ENCODE measurements around the gene LCNL1. TPM values are rescaled to one million over a fixed set of nuclear protein-coding genes. Genes with fewer than 3 reads are reported as not detected.

The LCNL1 gene
- total RNA-seq, 1 donor from 2014 or later = not detected

DNA sequence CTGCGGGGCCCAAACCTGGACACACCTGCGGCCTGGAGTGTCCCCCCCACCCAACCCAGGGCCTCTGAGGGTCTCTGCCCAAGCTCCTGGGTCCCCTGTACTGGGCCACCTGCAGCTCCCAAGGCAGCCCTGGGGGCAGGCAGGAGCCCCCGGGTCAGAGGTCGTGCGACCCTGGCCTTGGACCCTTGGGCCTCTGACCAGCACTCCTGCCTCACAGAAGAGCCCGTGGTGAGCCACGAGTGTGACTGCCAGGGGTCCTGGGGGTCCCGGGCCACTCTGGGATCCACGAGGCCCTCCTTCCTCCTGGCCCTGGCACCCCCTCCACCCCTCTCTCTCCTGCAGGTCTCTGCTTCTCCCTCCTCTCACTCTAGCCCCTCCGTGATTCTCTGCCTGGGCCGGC, 10.5 kb upstream of the LCNL1 start:
- TF ChIP-seq, protein P1, sequence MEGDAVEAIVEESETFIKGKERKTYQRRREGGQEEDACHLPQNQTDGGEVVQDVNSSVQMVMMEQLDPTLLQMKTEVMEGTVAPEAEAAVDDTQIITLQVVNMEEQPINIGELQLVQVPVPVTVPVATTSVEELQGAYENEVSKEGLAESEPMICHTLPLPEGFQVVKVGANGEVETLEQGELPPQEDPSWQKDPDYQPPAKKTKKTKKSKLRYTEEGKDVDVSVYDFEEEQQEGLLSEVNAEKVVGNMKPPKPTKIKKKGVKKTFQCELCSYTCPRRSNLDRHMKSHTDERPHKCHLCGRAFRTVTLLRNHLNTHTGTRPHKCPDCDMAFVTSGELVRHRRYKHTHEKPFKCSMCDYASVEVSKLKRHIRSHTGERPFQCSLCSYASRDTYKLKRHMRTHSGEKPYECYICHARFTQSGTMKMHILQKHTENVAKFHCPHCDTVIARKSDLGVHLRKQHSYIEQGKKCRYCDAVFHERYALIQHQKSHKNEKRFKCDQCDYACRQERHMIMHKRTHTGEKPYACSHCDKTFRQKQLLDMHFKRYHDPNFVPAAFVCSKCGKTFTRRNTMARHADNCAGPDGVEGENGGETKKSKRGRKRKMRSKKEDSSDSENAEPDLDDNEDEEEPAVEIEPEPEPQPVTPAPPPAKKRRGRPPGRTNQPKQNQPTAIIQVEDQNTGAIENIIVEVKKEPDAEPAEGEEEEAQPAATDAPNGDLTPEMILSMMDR (IDR thresholded peaks at IDR 0.05; ENCODE audit: unreplicated experiment) = no peak
- no peak for DNase-seq (ENCODE audit: low spot score)
- Mint-ChIP-seq H3K9me3 (ENCODE audit: unreplicated experiment) (no peaks in the 10 kb centered on the region), H3K4me1 (ENCODE audit: unreplicated experiment) (no peaks in the 10 kb centered on the region), H3K36me3 (ENCODE audit: low read depth, unreplicated experiment) (no peaks in the 10 kb centered on the region), H3K27me3 (ENCODE audit: unreplicated experiment) (peaks cover 1% of the 10 kb centered on the region), H3K27ac (ENCODE audit: unreplicated experiment) (no peak overlapping the region), H3K4me3 (ENCODE audit: unreplicated experiment) (no peak overlapping the region)

DNA sequence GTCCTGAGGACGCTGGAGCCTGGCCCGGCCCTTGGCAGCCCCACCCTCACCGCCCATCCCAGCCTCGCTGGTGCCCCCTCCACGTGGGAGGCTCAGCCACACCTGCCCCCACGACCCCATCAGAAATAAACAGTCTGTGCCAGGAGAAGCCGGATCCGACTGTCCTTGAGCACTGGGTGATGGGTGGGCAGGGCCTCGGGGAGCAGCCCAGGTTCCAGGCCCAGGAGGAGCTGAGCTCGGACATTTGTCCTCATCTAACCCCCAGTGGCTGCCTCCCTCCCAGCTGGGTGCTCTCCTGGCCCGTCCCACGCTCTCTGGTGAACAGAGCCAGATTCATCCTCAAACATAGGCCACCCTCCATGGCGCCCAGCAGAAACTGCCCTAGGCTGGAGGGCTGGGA, 10.1 kb upstream of the LCNL1 start:
- Mint-ChIP-seq H3K36me3 (ENCODE audit: low read depth, unreplicated experiment) (no peaks in the 10 kb centered on the region), H3K27ac (ENCODE audit: unreplicated experiment) (no peak overlapping the region), H3K27me3 (ENCODE audit: unreplicated experiment) (peaks cover 1% of the 10 kb centered on the region), H3K4me1 (ENCODE audit: unreplicated experiment) (no peaks in the 10 kb centered on the region), H3K4me3 (ENCODE audit: unreplicated experiment) (no peak overlapping the region), H3K9me3 (ENCODE audit: unreplicated experiment) (no peaks in the 10 kb centered on the region)
- DNase-seq (ENCODE audit: low spot score) = no peak
- TF ChIP-seq, protein P1 (IDR thresholded peaks at IDR 0.05; ENCODE audit: unreplicated experiment) = no peak

DNA sequence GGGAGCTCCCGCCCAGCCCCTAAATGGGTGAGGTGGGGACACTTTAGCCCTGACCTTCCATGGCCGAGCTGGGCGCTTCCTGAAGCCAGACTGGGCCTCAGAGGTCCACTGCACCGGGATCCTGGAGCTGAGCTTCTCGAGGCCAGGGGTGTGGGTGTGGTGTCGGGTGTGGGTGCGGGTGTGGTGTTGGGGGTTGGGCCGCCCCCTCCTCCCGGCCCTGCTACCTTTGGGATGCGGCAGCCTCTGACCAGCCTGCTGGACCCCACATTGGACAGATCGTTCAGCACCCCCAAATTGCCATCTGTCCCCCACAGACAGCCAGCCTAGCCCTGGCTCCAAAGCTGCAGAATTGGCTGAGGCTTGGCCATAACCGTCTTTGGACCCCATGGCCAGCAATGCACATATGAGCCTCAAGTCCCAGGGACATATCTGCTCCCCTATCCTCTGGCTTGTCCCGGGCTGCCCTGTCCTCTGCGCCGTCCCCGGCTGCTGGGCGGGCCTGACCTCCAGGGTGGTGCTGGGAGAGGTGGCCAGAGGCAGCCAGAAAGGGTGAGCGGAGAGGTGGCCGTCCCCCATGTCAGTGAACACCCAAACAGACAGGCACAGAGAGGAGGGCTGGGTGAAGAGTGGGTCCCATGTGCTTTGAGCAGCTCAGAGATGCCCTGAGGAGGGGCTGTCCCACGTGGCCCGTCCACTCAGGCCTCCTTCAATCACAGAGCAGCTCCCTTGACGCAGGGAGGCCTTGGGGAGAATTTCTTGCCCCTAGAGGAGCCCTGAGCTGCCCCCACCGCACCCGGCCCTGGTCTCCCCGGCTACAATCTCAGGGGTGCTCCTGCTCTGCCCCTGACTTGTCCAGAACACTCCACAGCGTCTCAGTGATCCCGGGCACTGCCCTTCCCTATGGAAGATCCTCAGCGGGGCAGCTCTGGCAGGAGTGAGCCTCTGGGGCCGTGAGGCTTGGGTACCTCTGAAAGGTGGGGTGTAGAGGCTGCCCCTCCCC, 8.9 kb upstream of the LCNL1 start:
- no peak overlapping the region for H3K27ac Mint-ChIP-seq (ENCODE audit: unreplicated experiment)
- H3K27me3 Mint-ChIP-seq (ENCODE audit: unreplicated experiment) = peaks cover 1% of the 10 kb centered on the region
- H3K4me3 Mint-ChIP-seq (ENCODE audit: unreplicated experiment) = no peak overlapping the region
- no peaks in the 10 kb centered on the region for H3K36me3 Mint-ChIP-seq (ENCODE audit: low read depth, unreplicated experiment)
- TF ChIP-seq, protein P1 (IDR thresholded peaks at IDR 0.05; ENCODE audit: unreplicated experiment) = no peak
- no peaks in the 10 kb centered on the region for H3K4me1 Mint-ChIP-seq (ENCODE audit: unreplicated experiment)
- no peaks in the 10 kb centered on the region for H3K9me3 Mint-ChIP-seq (ENCODE audit: unreplicated experiment)
- no peak for DNase-seq (ENCODE audit: low spot score)

DNA sequence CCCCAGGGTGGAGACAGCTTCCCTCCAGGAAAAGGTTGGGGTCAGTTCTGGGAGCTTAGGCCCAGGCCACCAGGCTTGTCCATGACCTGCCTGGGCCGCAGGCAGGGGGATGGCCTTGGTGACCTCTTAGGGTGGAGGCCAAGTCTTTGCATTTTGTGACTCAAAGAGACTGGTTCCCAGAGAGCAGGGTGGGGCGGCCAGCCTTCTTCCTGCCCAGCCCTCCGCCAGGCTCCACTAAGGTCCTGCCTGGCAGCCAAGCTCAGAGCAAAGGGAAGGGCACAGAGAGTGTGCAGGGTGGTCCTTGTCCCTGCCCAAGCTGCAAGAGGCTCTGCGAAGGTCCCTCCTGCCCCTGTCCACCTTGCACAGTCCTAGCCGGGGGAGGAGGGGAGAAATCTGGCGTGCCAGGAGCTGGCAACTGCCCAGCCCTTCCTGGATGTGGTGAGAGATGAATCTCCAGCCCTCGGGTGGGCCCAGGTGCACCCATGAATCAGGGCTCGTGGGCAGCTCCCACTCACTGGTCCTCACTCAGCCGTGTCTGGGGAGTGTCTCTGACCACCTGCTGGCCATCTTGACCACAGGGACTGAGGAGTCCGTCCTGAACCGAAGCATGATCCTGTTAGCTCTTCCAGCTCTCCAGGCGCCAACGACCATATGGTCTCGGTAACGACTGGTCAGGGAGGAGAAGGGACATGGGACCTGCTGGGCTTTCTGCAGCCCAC, 7.8 kb upstream of the LCNL1 start:
- DNase-seq (ENCODE audit: low spot score) = no peak
- TF ChIP-seq, protein P1 (IDR thresholded peaks at IDR 0.05; ENCODE audit: unreplicated experiment) = no peak
- no peak overlapping the region for H3K27ac Mint-ChIP-seq (ENCODE audit: unreplicated experiment)
- H3K36me3 Mint-ChIP-seq (ENCODE audit: low read depth, unreplicated experiment) = no peaks in the 10 kb centered on the region
- peaks cover 3% of the 10 kb centered on the region for H3K27me3 Mint-ChIP-seq (ENCODE audit: unreplicated experiment)
- no peaks in the 10 kb centered on the region for H3K4me1 Mint-ChIP-seq (ENCODE audit: unreplicated experiment)
- H3K4me3 Mint-ChIP-seq (ENCODE audit: unreplicated experiment) = no peak overlapping the region
- H3K9me3 Mint-ChIP-seq (ENCODE audit: unreplicated experiment) = no peaks in the 10 kb centered on the region
